WTC11 (cell line): ENCODE results near the gene ST6GALNAC3. TPM values are rescaled to one million over a fixed set of nuclear protein-coding genes. Genes with fewer than 3 reads are reported as not detected.

ENCODE experiments used
- ATAC-seq: fragments of 200-7000 bp; cut with Tn5 transposase; 2 replicates; pipeline ENCODE4 v1.10.0; 2021; ENCODE audit warnings: mild to moderate bottlenecking, moderate library complexity
- CTCF ChIA-PET: fragments of 300-600 bp; sonication (Branson Sonifier 250); formaldehyde crosslinking; loops from one replicate; lab custom pipeline; 2021; ENCODE audit warnings: antibody characterized with exemption; lab: Charles Lee
- POLR2A ChIA-PET: fragments of 350-600 bp; sonication (Branson Sonifier 250); formaldehyde crosslinking; loops from one replicate; lab custom pipeline; 2021; ENCODE audit warnings: antibody characterized with exemption; lab: Charles Lee
- DNase-seq: peaks from one replicate; pipeline ENCODE4 v3.0.0; 2021; ENCODE audit warnings: low spot score
- H3K27ac Mint-ChIP-seq: 2 replicates; pipeline ENCODE4 v1.8.0; 2021; ENCODE audit warnings: mixed read lengths
- H3K27me3 Mint-ChIP-seq: 2 replicates; pipeline ENCODE4 v1.8.0; 2021; ENCODE audit warnings: low read depth, mild to moderate bottlenecking, moderate library complexity, mixed read lengths
- H3K36me3 Mint-ChIP-seq: 2 replicates; pipeline ENCODE4 v1.8.0; 2021; ENCODE audit warnings: mixed read lengths
- H3K4me1 Mint-ChIP-seq: 2 replicates; pipeline ENCODE4 v1.8.0; 2022; ENCODE audit warnings: mixed read lengths
- H3K4me3 Mint-ChIP-seq: 2 replicates; pipeline ENCODE4 v1.8.0; 2021; ENCODE audit warnings: mild to moderate bottlenecking, moderate library complexity, mixed read lengths
- H3K9me3 Mint-ChIP-seq: 2 replicates; pipeline ENCODE4 v1.8.0; 2021; ENCODE audit warnings: mixed read lengths
- ATF1 ChIP-seq: sonication (generic); formaldehyde crosslinking; IDR thresholded peaks from 2 replicates; pipeline ENCODE4 v1.8.1; 2023; ENCODE audit warnings: mild to moderate bottlenecking, moderate library complexity, missing genetic modification reagents
- CBFB ChIP-seq: sonication (generic); formaldehyde crosslinking; IDR thresholded peaks from 2 replicates; pipeline ENCODE4 v1.8.1; 2022; ENCODE audit warnings: mild to moderate bottlenecking, low read depth, missing genetic modification reagents
- CREM ChIP-seq: sonication (generic); formaldehyde crosslinking; IDR thresholded peaks from 2 replicates; pipeline ENCODE4 v1.8.1; 2022; ENCODE audit warnings: mild to moderate bottlenecking, missing genetic modification reagents, moderate library complexity
- GRHL2 ChIP-seq: fragments of 250-450 bp; sonication (Bioruptor Pico); IDR thresholded peaks from 2 replicates; pipeline ENCODE4 v1.8.0; 2022; ENCODE audit warnings: mild to moderate bottlenecking, moderate library complexity; ENCODE audit not compliant: insufficient replicate concordance, severe bottlenecking
- KAT7 ChIP-seq: sonication (generic); formaldehyde crosslinking; IDR thresholded peaks from 2 replicates; pipeline ENCODE4 v1.8.1; 2023; ENCODE audit warnings: missing genetic modification reagents, mild to moderate bottlenecking, borderline replicate concordance
- MYBL2 ChIP-seq: sonication (generic); formaldehyde crosslinking; IDR thresholded peaks from 2 replicates; pipeline ENCODE4 v1.8.1; 2023; ENCODE audit warnings: mild to moderate bottlenecking, moderate library complexity, missing genetic modification reagents
- ZBTB21 ChIP-seq: sonication (generic); formaldehyde crosslinking; IDR thresholded peaks from 2 replicates; pipeline ENCODE4 v1.8.1; 2023; ENCODE audit warnings: mild to moderate bottlenecking, missing genetic modification reagents, borderline replicate concordance
- ZNF232 ChIP-seq: sonication (generic); formaldehyde crosslinking; IDR thresholded peaks from 2 replicates; pipeline ENCODE4 v1.8.0; 2022; ENCODE audit warnings: mild to moderate bottlenecking, missing genetic modification reagents
- ZNF263 ChIP-seq: sonication (generic); formaldehyde crosslinking; IDR thresholded peaks from 2 replicates; pipeline ENCODE4 v1.8.1; 2022; ENCODE audit warnings: low read depth, mild to moderate bottlenecking, moderate library complexity, missing genetic modification reagents
- ZNF317 ChIP-seq: sonication (generic); formaldehyde crosslinking; IDR thresholded peaks from 2 replicates; pipeline ENCODE4 v1.8.1; 2023; ENCODE audit warnings: low read depth, mild to moderate bottlenecking, moderate library complexity, missing genetic modification reagents, borderline replicate concordance
- ZNF396 ChIP-seq: fragments of 250-450 bp; sonication (Bioruptor Pico); IDR thresholded peaks from 2 replicates; pipeline ENCODE4 v1.8.0; 2021; ENCODE audit warnings: mild to moderate bottlenecking, moderate library complexity, borderline replicate concordance
- ZNF416 ChIP-seq: fragments of 250-450 bp; sonication (Bioruptor Pico); IDR thresholded peaks from 2 replicates; pipeline ENCODE4 v1.9.0; 2021; ENCODE audit warnings: mild to moderate bottlenecking, inconsistent platforms
- total RNA-seq: library from RNA; stranded (reverse); gene quantifications from 3 replicates; pipeline ENCODE4 v1.2.3, GENCODE V29; 2021
- TF ChIP-seq, protein P1 (sequence below): fragments of 250-450 bp; sonication (Bioruptor Pico); IDR thresholded peaks from 2 replicates; pipeline ENCODE4 v1.9.0; 2021; ENCODE audit warnings: mild to moderate bottlenecking, borderline replicate concordance
- TF ChIP-seq, protein P2 (sequence below): sonication (generic); formaldehyde crosslinking; IDR thresholded peaks from 2 replicates; pipeline ENCODE4 v1.8.1; 2022; ENCODE audit warnings: low read depth, mild to moderate bottlenecking, moderate library complexity, missing genetic modification reagents, borderline replicate concordance
- TF ChIP-seq, protein P3 (sequence below): sonication (generic); formaldehyde crosslinking; IDR thresholded peaks from 2 replicates; pipeline ENCODE4 v1.8.1; 2023; ENCODE audit warnings: mild to moderate bottlenecking, missing genetic modification reagents
- TF ChIP-seq, protein P4 (sequence below): sonication (generic); formaldehyde crosslinking; IDR thresholded peaks from 2 replicates; pipeline ENCODE4 v1.8.0; 2023; ENCODE audit warnings: mild to moderate bottlenecking, missing genetic modification reagents
- TF ChIP-seq, protein P5 (sequence below): sonication (generic); formaldehyde crosslinking; conservative IDR thresholded peaks from 2 replicates; pipeline ENCODE4 v1.8.1; 2022; ENCODE audit warnings: mild to moderate bottlenecking, missing genetic modification reagents
- TF ChIP-seq, protein P6 (sequence below): sonication (generic); formaldehyde crosslinking; IDR thresholded peaks from 2 replicates; pipeline ENCODE4 v1.8.0; 2022; ENCODE audit warnings: missing genetic modification reagents

ST6GALNAC3 gene
- total RNA-seq, 1 experiment from 2014 or later, result 11.9 TPM

DNA sequence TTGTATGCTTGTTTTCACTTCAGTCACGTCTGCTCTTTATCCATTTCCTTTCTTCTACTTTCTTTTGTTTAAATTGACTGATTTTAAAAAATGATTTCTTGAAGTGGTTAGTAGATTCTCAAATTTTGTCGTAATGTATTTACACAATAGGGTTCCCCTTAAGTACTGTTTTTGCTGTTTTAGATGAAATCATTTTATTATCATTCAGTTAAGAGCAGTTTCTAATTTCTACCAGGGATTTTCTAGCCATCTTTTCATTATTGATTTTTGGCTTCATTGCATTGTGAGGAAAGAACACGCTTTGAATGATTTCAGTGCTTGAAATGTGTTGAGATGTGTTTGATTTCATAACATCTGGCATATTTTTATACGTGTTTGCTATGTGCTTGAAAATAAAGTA is 27.0 kb downstream of the ST6GALNAC3 start (continued):
- TF ChIP-seq, protein P1, sequence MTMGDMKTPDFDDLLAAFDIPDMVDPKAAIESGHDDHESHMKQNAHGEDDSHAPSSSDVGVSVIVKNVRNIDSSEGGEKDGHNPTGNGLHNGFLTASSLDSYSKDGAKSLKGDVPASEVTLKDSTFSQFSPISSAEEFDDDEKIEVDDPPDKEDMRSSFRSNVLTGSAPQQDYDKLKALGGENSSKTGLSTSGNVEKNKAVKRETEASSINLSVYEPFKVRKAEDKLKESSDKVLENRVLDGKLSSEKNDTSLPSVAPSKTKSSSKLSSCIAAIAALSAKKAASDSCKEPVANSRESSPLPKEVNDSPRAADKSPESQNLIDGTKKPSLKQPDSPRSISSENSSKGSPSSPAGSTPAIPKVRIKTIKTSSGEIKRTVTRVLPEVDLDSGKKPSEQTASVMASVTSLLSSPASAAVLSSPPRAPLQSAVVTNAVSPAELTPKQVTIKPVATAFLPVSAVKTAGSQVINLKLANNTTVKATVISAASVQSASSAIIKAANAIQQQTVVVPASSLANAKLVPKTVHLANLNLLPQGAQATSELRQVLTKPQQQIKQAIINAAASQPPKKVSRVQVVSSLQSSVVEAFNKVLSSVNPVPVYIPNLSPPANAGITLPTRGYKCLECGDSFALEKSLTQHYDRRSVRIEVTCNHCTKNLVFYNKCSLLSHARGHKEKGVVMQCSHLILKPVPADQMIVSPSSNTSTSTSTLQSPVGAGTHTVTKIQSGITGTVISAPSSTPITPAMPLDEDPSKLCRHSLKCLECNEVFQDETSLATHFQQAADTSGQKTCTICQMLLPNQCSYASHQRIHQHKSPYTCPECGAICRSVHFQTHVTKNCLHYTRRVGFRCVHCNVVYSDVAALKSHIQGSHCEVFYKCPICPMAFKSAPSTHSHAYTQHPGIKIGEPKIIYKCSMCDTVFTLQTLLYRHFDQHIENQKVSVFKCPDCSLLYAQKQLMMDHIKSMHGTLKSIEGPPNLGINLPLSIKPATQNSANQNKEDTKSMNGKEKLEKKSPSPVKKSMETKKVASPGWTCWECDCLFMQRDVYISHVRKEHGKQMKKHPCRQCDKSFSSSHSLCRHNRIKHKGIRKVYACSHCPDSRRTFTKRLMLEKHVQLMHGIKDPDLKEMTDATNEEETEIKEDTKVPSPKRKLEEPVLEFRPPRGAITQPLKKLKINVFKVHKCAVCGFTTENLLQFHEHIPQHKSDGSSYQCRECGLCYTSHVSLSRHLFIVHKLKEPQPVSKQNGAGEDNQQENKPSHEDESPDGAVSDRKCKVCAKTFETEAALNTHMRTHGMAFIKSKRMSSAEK (CRISPR knock-in tag), result no peak
- TF ChIP-seq CBFB (CRISPR knock-in tag), result no peak
- no peak for TF ChIP-seq ZNF263 (CRISPR knock-in tag)
- TF ChIP-seq, protein P2, sequence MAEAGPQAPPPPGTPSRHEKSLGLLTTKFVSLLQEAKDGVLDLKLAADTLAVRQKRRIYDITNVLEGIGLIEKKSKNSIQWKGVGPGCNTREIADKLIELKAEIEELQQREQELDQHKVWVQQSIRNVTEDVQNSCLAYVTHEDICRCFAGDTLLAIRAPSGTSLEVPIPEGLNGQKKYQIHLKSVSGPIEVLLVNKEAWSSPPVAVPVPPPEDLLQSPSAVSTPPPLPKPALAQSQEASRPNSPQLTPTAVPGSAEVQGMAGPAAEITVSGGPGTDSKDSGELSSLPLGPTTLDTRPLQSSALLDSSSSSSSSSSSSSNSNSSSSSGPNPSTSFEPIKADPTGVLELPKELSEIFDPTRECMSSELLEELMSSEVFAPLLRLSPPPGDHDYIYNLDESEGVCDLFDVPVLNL (CRISPR knock-in tag), result no peak
- TF ChIP-seq ZNF396, result no peak

DNA sequence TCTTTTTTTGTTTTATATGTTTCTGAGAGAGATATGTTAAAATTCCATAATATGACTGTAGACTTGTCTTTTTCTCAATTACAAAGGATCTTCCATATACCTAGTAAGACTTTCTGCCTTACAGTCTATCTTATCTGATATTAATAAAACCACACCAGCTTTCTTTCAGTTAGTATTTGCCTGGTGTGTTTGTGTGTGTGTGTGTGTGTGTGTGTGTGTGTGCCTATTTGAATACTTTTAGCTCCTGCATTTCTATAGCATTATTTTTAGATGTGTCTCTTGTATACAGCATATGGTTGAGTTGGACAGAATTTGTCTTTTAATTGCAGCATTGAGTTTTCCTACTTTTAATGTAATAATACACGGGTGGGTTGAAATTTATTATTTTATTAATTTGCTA is 27.5 kb downstream of the ST6GALNAC3 start:
- peaks cover 34% of the 10 kb centered on the region for H3K4me1 Mint-ChIP-seq
- no peak for ATAC-seq

More for the DNA sequence above, 27.5 kb downstream of the ST6GALNAC3 start:
- Mint-ChIP-seq H3K27me3 (no peaks in the 10 kb centered on the region), H3K36me3 (peaks cover 2% of the 10 kb centered on the region; the same call in 1 of the 2 replicates), H3K4me3 (no peak overlapping the region), H3K27ac (no peak overlapping the region), H3K9me3 (peaks cover 3% of the 10 kb centered on the region)
- ChIA-PET POLR2A (no interaction called here), CTCF (no interaction called here)
- DNase-seq, result no peak
- TF ChIP-seq ZBTB21 (CRISPR knock-in tag), result no peak
- TF ChIP-seq KAT7 (CRISPR knock-in tag), result no peak
- TF ChIP-seq ZNF416 (CRISPR knock-in tag), result no peak
- no peak for TF ChIP-seq ZNF232 (CRISPR knock-in tag)
- TF ChIP-seq, protein P3, sequence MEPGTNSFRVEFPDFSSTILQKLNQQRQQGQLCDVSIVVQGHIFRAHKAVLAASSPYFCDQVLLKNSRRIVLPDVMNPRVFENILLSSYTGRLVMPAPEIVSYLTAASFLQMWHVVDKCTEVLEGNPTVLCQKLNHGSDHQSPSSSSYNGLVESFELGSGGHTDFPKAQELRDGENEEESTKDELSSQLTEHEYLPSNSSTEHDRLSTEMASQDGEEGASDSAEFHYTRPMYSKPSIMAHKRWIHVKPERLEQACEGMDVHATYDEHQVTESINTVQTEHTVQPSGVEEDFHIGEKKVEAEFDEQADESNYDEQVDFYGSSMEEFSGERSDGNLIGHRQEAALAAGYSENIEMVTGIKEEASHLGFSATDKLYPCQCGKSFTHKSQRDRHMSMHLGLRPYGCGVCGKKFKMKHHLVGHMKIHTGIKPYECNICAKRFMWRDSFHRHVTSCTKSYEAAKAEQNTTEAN (CRISPR knock-in tag), result no peak
- TF ChIP-seq, protein P4, sequence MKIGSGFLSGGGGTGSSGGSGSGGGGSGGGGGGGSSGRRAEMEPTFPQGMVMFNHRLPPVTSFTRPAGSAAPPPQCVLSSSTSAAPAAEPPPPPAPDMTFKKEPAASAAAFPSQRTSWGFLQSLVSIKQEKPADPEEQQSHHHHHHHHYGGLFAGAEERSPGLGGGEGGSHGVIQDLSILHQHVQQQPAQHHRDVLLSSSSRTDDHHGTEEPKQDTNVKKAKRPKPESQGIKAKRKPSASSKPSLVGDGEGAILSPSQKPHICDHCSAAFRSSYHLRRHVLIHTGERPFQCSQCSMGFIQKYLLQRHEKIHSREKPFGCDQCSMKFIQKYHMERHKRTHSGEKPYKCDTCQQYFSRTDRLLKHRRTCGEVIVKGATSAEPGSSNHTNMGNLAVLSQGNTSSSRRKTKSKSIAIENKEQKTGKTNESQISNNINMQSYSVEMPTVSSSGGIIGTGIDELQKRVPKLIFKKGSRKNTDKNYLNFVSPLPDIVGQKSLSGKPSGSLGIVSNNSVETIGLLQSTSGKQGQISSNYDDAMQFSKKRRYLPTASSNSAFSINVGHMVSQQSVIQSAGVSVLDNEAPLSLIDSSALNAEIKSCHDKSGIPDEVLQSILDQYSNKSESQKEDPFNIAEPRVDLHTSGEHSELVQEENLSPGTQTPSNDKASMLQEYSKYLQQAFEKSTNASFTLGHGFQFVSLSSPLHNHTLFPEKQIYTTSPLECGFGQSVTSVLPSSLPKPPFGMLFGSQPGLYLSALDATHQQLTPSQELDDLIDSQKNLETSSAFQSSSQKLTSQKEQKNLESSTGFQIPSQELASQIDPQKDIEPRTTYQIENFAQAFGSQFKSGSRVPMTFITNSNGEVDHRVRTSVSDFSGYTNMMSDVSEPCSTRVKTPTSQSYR (CRISPR knock-in tag), result no peak
- TF ChIP-seq ATF1, result no peak
- TF ChIP-seq, protein P5, sequence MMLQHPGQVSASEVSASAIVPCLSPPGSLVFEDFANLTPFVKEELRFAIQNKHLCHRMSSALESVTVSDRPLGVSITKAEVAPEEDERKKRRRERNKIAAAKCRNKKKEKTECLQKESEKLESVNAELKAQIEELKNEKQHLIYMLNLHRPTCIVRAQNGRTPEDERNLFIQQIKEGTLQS (CRISPR knock-in tag), result no peak
- TF ChIP-seq ZNF317 (CRISPR knock-in tag), result no peak
- no peak for TF ChIP-seq MYBL2
- no peak for TF ChIP-seq CREM
- no peak for TF ChIP-seq GRHL2
- TF ChIP-seq, protein P6, sequence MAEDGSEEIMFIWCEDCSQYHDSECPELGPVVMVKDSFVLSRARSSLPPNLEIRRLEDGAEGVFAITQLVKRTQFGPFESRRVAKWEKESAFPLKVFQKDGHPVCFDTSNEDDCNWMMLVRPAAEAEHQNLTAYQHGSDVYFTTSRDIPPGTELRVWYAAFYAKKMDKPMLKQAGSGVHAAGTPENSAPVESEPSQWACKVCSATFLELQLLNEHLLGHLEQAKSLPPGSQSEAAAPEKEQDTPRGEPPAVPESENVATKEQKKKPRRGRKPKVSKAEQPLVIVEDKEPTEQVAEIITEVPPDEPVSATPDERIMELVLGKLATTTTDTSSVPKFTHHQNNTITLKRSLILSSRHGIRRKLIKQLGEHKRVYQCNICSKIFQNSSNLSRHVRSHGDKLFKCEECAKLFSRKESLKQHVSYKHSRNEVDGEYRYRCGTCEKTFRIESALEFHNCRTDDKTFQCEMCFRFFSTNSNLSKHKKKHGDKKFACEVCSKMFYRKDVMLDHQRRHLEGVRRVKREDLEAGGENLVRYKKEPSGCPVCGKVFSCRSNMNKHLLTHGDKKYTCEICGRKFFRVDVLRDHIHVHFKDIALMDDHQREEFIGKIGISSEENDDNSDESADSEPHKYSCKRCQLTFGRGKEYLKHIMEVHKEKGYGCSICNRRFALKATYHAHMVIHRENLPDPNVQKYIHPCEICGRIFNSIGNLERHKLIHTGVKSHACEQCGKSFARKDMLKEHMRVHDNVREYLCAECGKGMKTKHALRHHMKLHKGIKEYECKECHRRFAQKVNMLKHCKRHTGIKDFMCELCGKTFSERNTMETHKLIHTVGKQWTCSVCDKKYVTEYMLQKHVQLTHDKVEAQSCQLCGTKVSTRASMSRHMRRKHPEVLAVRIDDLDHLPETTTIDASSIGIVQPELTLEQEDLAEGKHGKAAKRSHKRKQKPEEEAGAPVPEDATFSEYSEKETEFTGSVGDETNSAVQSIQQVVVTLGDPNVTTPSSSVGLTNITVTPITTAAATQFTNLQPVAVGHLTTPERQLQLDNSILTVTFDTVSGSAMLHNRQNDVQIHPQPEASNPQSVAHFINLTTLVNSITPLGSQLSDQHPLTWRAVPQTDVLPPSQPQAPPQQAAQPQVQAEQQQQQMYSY, result no peak
